K562 (cell line): Measurements from ENCODE around the gene TFF2.

ENCODE experiments used
- CBX5 ChIP-seq: IDR thresholded peaks from 2 replicates; pipeline ENCODE4 v1.6.1; 2014; ENCODE audit warnings: low read depth, borderline replicate concordance
- CREBBP ChIP-seq: IDR thresholded peaks from one replicate; pipeline ENCODE4 v1.6.1; 2012; ENCODE audit warnings: low read depth, mild to moderate bottlenecking, control low read depth, inconsistent platforms, low read length
- CTCF ChIP-seq, 3 experiments: IDR thresholded peaks in 2 of 3; conservative IDR thresholded peaks in 1 of 3; 2 replicates each; pipeline ENCODE4 v1.5.1; 2011 to 2012; ENCODE audit warnings: low read length in 3 of 3, mild to moderate bottlenecking in 3 of 3, control low read depth in 2 of 3, improper control_type of control experiment in 1 of 3, inconsistent platforms in 1 of 3, low read depth in 1 of 3, mixed read lengths in 1 of 3, moderate library complexity in 1 of 3; ENCODE audit not compliant: insufficient read depth in 2 of 3
- FOXP1 ChIP-seq: sonication (generic); formaldehyde crosslinking; IDR thresholded peaks from 2 replicates; pipeline ENCODE4 v1.8.0; 2022; ENCODE audit warnings: mild to moderate bottlenecking, missing genetic modification reagents
- JUNB ChIP-seq: fragments of 450-650 bp; formaldehyde crosslinking; conservative IDR thresholded peaks from 2 replicates; pipeline ENCODE4 v1.4.0; 2020; ENCODE audit warnings: mild to moderate bottlenecking
- KLF6 ChIP-seq: fragments of 250-450 bp; sonication (Bioruptor Pico); IDR thresholded peaks from 2 replicates; pipeline ENCODE4 v1.4.0; 2020; ENCODE audit warnings: mild to moderate bottlenecking, moderate library complexity, borderline replicate concordance
- RAD51 ChIP-seq: fragments of 450-650 bp; IDR thresholded peaks from 2 replicates; pipeline ENCODE4 v1.7.1; 2016; ENCODE audit warnings: low read depth, mild to moderate bottlenecking, borderline replicate concordance
- SMAD2 ChIP-seq: fragments of 150-350 bp; IDR thresholded peaks from 2 replicates; pipeline ENCODE4 v1.6.1; 2014; ENCODE audit warnings: low read depth, mild to moderate bottlenecking, low read length
- TARDBP ChIP-seq: fragments of 450-650 bp; IDR thresholded peaks from 2 replicates; pipeline ENCODE4 v1.6.1; 2016
- ZNF239 ChIP-seq: fragments of 250-450 bp; sonication (Bioruptor Pico); IDR thresholded peaks from 2 replicates; pipeline ENCODE4 v1.4.0; 2020; ENCODE audit warnings: mild to moderate bottlenecking
- TF ChIP-seq, protein P1 (sequence below), 2 experiments: fragments of 450-650 bp; formaldehyde crosslinking in 1 of 2; IDR thresholded peaks; 2 replicates each; pipeline versions ENCODE4 v1.4.0 to v1.6.1; 2014 to 2020; ENCODE audit warnings: mild to moderate bottlenecking in 2 of 2, borderline replicate concordance in 1 of 2, low read depth in 1 of 2

GRCh38 chr21:42319851-42320572 is 30.8 kb downstream of the TFF2 start:
- TF ChIP-seq, protein P1, sequence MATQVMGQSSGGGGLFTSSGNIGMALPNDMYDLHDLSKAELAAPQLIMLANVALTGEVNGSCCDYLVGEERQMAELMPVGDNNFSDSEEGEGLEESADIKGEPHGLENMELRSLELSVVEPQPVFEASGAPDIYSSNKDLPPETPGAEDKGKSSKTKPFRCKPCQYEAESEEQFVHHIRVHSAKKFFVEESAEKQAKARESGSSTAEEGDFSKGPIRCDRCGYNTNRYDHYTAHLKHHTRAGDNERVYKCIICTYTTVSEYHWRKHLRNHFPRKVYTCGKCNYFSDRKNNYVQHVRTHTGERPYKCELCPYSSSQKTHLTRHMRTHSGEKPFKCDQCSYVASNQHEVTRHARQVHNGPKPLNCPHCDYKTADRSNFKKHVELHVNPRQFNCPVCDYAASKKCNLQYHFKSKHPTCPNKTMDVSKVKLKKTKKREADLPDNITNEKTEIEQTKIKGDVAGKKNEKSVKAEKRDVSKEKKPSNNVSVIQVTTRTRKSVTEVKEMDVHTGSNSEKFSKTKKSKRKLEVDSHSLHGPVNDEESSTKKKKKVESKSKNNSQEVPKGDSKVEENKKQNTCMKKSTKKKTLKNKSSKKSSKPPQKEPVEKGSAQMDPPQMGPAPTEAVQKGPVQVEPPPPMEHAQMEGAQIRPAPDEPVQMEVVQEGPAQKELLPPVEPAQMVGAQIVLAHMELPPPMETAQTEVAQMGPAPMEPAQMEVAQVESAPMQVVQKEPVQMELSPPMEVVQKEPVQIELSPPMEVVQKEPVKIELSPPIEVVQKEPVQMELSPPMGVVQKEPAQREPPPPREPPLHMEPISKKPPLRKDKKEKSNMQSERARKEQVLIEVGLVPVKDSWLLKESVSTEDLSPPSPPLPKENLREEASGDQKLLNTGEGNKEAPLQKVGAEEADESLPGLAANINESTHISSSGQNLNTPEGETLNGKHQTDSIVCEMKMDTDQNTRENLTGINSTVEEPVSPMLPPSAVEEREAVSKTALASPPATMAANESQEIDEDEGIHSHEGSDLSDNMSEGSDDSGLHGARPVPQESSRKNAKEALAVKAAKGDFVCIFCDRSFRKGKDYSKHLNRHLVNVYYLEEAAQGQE (IDR thresholded peaks at IDR 0.05; ENCODE audit: borderline replicate concordance) = no peak
- TF ChIP-seq, protein P1 (CRISPR knock-in tag; IDR thresholded peaks at IDR 0.05; ENCODE audit: low read depth) = no peak
- TF ChIP-seq RAD51 (no peak), KLF6 (no peak), CREBBP (no peak), ZNF239 (CRISPR knock-in tag) (no peak), CBX5 (no peak), FOXP1 (CRISPR knock-in tag) (no peak), TARDBP (no peak), CTCF (IDR thresholded peaks at IDR 0.05 in 2 of 3, conservative IDR thresholded peaks at IDR 0.05 in 1 of 3; ENCODE audit: insufficient read depth in 2 of 3, low read depth in 1 of 3, low read length in 3 of 3) (0 out of 6 replicates have a peak, but pooled peaks of 1 of the 3 experiments have one; percentile 7), JUNB (CRISPR knock-in tag) (no peak), SMAD2 (no peak)
